ENCODE measurements around the gene TTLL11. TPM values are rescaled to one million over a fixed set of nuclear protein-coding genes. Genes with fewer than 3 reads are reported as not detected.

The TTLL11 gene
- total RNA-seq, 1 experiment from 2014 or later, result 8.8 TPM

DNA sequence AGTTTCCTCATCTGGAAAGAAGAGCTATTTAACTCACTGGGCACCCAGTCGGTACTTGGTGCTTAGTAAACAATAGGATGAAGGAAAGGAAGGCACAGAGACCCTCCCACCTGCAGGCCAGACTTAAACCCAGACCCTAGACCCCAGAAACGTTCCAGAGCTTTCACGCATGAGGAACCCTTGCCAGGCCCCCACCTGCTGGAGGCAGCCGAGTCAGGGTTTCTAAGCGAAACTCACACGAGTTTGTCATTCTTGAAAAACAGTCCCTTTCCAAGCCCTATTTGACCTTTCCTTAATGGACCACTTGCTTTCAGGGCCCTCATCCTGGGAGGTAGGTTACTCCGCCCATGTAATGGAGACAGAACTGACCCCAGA, 35.8 kb upstream of the TTLL11 start:
- H3K27ac ChIP-seq, result no peak overlapping the region
- no peaks in the 10 kb centered on the region for H3K9me3 ChIP-seq (replicated peaks)
- no peak for DNase-seq
- H3K27me3 ChIP-seq, result peaks cover 3% of the 10 kb centered on the region; the same call in 1 of the 2 replicates
- no peaks in the 10 kb centered on the region for H3K36me3 ChIP-seq
- H3K4me3 ChIP-seq, result no peak overlapping the region
- H3K4me1 ChIP-seq, result peaks cover 5% of the 10 kb centered on the region; the same call in 1 of the 2 replicates

DNA sequence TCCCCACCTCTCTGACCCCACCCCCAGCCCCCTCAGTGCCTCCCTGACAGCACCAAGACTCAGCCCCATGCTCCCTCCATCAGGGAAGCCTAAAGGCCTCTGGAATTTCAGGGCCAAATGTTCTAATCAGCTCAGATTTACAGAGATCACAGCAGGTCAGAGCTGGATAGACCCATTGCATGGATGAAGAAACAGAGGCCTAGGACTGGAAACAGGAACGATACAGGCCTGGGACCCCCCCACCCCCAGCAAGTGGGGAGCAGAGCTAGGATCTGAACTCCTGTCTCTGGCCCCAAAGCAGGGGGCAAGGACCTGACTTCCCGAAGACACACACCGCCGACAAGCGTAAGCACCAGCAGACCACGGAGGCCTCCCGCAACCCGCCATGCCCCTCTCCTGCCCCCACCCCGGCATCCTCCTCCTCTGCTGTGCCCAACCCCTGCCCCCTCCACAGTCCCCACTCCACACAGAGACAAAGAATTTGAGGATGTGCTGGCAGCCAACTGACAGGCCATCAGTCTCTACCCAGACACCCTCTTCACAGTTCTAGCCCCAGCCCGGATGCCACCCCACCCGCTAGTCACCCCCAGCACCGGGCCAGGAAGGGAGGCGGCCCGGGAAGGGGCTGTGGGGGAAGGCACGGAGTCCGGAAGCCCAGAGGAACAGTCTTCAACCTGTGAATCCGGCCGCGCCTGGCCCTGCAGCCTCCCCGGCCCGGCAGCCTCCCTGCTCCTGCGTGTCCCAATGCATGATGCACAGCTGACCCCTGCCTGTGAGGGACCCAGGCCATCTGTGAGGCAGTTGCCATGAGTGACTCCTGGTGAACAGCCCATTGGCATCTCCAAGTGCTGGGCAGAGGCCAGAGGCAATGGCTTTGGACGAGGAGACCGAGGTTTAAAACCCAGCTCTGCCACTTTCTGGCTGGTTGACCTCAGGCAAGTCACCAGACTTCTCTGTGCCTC, 35.2 kb upstream of the TTLL11 start:
- no peak for DNase-seq
- no peaks in the 10 kb centered on the region for H3K9me3 ChIP-seq (replicated peaks)
- peaks cover 3% of the 10 kb centered on the region; the same call in 1 of the 2 replicates for H3K27me3 ChIP-seq
- H3K4me1 ChIP-seq, result peaks cover 6% of the 10 kb centered on the region; the same call in 1 of the 2 replicates
- H3K36me3 ChIP-seq, result no peaks in the 10 kb centered on the region
- H3K4me3 ChIP-seq, result no peak overlapping the region
- no peak overlapping the region for H3K27ac ChIP-seq

DNA sequence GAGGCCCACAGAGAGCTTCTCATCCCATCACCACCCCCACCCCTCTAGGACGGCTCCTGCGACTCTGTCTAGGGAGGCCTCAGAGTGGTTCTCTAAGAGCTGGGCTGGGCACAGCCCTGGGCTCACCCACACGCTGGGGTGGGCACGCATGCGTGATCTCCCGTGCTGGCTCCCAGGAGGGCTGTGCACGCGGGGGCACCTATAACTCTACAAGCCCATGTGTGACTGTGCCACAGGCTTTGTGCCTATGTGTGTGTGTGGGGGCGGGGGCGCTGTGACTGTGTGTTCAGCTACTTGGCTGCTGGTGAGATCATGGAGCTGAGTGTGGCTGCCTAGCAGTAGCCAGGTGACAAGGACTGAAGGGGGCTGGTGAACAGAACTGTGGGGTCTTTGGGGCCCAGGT, 34.3 kb upstream of the TTLL11 start:
- H3K36me3 ChIP-seq, result no peaks in the 10 kb centered on the region
- H3K9me3 ChIP-seq (replicated peaks), result no peaks in the 10 kb centered on the region
- no peaks in the 10 kb centered on the region for H3K27me3 ChIP-seq
- no peak overlapping the region for H3K27ac ChIP-seq
- H3K4me1 ChIP-seq, result peaks cover 6% of the 10 kb centered on the region; the same call in 1 of the 2 replicates
- H3K4me3 ChIP-seq, result no peak overlapping the region
- no peak for DNase-seq

DNA sequence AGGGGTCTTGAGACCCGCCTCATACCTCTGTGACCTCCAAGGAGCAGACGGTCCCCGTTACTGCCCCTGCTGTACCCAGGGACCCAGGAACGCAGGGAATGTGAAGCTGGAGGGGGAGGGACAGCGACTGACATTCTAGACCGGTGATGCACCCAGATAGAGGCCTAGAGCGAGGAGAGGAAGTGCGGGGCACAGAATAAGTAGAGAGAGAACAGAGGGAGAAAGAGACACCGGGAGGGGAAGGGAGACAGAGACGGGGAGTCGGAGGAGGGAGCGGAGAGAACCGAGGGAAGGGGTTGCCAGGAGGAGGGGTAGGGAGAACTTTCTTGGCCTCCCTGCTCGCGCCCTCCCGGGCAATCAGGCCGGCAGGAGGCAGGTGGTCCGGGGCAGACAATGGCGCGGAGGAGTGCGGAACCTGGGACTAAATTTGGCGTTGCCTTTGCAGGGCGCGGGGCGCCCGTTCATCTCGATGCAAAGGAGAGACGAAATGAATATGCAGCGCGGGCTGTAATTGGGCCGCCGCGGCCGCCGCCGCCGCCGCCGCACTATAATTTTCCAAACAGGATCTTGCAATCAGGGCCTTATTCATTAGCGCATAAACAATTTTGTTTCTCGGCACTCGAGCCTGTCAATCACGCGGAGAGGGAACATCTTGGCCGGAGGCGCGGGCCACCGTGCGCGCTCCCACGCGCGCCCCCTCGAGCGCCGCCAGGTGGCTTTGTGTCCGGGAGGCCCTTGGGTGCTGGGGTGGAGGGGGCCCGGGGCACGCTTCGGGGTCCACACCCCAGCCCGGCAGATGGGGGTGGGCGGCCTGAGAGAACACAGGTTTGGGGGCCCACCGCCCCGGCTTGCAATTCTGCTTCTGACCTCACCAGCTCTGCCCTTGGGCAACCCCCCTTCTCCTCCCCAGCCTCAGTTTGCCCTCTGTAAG, 33.5 kb upstream of the TTLL11 start:
- no peak for DNase-seq
- no peak overlapping the region for H3K27ac ChIP-seq
- H3K27me3 ChIP-seq, result no peaks in the 10 kb centered on the region

DNA sequence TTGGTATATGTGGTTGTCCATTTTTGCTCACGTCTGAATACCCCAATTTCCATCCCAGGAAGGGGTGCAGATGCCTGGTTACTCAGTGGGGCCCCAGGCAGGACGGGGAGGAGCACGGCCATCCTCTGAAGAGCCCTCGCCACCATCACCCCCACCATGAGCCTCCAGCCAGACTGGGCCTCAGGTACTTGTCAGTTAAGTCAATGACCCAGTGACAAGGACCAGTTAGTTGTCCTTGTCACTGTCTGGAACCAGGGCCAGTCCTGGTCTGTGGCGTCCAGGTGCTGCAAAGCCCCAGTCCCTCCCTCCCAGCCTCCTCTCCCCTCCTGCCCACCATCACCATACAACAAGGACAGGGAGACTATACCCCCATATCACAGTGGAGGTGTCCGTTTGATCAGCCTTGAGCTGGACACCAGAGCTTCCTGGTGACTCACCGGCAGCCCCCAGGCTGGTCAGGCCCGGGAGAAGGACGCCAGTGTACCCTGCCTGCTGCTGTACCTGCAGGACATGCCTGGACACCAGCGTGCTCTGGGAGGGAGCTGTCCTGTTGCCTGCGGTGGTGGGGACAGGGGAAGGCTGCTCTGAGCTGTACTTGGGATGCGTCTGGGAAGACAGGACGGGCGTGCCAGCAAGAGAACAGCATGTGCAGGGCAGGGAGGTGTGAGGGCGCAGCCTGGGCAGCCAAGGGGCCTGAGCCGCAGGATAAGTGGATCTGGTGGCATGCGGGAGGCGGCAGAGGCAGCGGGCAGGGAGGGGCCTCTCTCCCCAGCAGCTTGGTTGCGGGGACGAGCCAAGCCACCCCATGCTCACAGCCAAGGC, 32.6 kb upstream of the TTLL11 start:
- Histone ChIP-seq H3K4me1 (peaks cover 6% of the 10 kb centered on the region; the same call in 1 of the 2 replicates), H3K27me3 (no peaks in the 10 kb centered on the region), H3K4me3 (no peak overlapping the region), H3K36me3 (no peaks in the 10 kb centered on the region), H3K27ac (no peak overlapping the region), H3K9me3 (replicated peaks) (no peaks in the 10 kb centered on the region)
- no peak for DNase-seq

More for the DNA sequence above, 33.5 kb upstream of the TTLL11 start:
- peaks cover 6% of the 10 kb centered on the region; the same call in 1 of the 2 replicates for H3K4me1 ChIP-seq
- H3K4me3 ChIP-seq, result no peak overlapping the region
- H3K36me3 ChIP-seq, result no peaks in the 10 kb centered on the region
- no peaks in the 10 kb centered on the region for H3K9me3 ChIP-seq (replicated peaks)

DNA sequence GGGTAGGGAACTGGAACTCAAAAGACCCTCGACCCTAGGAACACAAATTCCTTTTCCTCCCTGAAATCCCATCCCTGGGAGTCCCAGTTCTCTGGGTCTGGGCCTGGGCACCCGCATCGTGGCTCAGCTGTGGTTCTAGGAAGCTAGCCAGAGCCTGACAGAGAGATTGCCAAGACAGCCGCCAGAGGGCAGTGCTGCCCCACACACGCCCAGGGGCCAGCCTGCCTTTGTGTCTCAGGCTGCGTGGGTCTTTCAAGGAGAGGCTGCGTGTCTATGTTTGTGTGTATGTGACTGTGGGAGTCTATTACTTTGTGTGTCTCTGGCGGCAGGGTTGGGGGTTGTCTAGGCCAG, 32.0 kb upstream of the TTLL11 start:
- peak; percentile 75 to 93 for DNase-seq
- peaks cover 6% of the 10 kb centered on the region; the same call in 1 of the 2 replicates for H3K4me1 ChIP-seq

DNA sequence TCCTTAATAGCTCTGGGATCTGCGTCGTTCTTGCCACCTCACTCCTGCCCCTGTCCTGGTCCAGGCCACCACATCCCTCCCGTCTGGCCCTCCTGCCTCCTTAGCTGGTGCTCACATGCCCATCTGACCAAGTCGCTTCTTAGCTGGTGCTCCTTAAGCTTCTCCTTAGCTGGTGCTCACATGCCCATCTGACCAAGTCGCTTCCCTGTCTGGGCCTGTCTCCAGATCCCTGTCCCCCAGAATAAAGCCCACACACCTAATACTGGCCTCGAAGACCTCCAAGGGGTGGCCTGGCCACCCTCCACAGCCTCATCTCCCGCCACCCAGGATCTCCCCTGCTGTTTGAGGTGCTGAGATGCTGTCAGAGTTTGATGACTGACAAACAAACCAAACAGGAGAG, 31.4 kb upstream of the TTLL11 start:
- no peak for DNase-seq
- Histone ChIP-seq H3K4me3 (no peak overlapping the region), H3K4me1 (peaks cover 9% of the 10 kb centered on the region; the same call in 1 of the 2 replicates), H3K36me3 (no peaks in the 10 kb centered on the region), H3K27me3 (no peaks in the 10 kb centered on the region), H3K27ac (no peak overlapping the region), H3K9me3 (replicated peaks) (no peaks in the 10 kb centered on the region)

More for the DNA sequence above, 32.0 kb upstream of the TTLL11 start:
- H3K27ac ChIP-seq, result no peak overlapping the region
- no peak overlapping the region for H3K4me3 ChIP-seq
- no peaks in the 10 kb centered on the region for H3K27me3 ChIP-seq
- H3K9me3 ChIP-seq (replicated peaks), result no peaks in the 10 kb centered on the region
- H3K36me3 ChIP-seq, result no peaks in the 10 kb centered on the region

DNA sequence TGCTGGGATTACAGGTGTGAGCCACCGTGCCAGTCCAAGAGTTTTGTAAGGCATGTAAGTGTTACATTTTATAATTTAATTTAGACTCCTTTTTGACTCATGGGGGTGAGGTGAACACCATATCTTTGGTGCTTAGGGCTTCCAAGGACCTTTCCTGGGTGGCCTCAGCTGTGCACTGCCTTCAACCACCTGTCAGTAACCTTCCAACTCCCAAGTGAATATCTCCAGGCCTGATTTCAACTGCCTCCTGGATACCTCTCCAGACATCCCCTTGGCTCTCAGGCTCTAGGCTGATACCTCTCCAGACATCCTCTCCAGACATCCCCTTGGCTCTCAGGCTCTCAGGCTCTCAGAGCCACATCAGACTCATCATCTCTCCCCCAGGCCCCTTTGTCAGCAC, 30.9 kb upstream of the TTLL11 start:
- Histone ChIP-seq H3K4me1 (peaks cover 9% of the 10 kb centered on the region; the same call in 1 of the 2 replicates), H3K4me3 (no peak overlapping the region), H3K27me3 (no peaks in the 10 kb centered on the region), H3K36me3 (no peaks in the 10 kb centered on the region), H3K27ac (no peak overlapping the region), H3K9me3 (replicated peaks) (no peaks in the 10 kb centered on the region)
- peak; percentile 50 to 77 for DNase-seq

DNA sequence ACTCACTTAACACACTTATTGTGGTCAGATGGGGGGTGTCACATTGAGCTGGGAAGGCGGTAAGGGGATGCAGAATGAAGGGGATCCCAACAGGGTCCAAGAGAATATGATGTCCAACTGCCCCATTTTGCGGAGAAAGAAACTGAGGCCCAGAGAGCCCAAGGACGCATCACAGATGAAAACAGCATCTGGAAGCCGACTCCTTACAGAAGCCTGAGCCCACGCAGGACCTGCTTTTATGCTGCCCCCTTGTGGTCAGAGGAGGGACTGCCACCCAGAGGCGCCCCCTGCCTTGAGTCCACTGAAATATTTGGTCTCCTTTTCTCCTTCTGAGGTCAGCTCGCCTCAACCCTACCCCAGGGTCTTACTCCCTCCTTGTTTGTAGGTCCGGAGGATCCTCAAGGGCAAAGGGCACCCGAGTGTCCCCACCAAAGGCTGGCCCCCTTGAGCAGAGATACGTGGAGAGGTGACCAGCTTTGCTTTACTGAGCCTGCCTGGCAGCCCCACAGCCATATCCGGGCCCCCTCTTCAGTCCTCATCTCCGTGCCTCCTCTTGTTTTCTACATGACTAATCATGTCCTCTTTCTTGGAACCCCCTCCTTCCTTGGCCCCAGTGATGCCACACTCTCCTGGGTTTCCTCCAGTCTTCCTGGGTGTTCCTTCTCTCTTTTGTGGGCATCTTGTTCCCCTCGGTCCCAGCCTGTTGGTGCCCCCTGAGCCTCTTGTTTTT, 30.0 kb upstream of the TTLL11 start:
- no peaks in the 10 kb centered on the region for H3K36me3 ChIP-seq
- no peaks in the 10 kb centered on the region for H3K9me3 ChIP-seq (replicated peaks)
- DNase-seq, result peak; percentile 71 to 91
- no peak overlapping the region for H3K27ac ChIP-seq
- no peaks in the 10 kb centered on the region for H3K27me3 ChIP-seq
- peaks cover 9% of the 10 kb centered on the region; the same call in 1 of the 2 replicates for H3K4me1 ChIP-seq
- H3K4me3 ChIP-seq, result no peak overlapping the region

DNA sequence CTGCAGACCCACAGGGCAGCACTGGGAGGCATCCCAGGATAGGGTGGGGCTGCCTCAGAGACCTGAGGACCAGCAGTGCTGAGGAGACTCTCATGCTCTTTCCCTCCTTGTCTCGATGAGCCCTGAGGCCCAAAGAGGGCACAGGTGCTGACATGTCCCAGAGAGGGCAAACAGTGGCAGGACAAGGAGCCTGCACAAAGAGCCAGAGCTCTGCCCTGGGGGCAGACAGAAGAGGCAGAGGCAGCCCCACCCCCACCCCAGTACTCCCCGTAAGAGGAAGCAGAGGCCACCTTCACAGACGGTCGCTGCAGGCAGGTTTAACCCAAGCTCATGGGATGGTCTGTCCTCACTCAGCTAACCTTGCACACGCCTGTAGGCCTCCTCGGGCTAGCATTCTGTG, 29.4 kb upstream of the TTLL11 start:
- H3K27ac ChIP-seq, result no peak overlapping the region
- H3K27me3 ChIP-seq, result no peaks in the 10 kb centered on the region
- no peaks in the 10 kb centered on the region for H3K9me3 ChIP-seq (replicated peaks)
- DNase-seq, result no peak
- H3K4me1 ChIP-seq, result peaks cover 9% of the 10 kb centered on the region; the same call in 1 of the 2 replicates
- H3K36me3 ChIP-seq, result no peaks in the 10 kb centered on the region
- H3K4me3 ChIP-seq, result no peak overlapping the region

DNA sequence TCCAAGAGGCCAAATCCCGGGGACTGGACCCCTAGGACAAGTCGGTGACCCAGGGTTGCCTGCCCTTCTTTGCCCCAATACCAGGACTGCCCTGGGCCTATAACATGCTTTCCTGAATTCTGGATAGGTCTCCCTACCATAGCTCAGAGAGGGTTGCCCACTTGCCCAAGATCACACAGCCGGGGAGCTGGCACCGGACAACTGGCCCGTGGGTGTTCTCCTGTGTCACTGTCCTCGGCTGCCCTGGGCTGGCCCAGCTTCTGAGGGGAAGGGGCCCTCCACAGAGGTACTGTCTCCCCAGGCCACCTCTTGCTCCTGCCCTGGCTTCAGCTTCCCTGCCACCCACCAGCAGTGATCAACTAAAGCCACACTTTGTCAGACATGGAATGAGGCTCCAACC, 28.8 kb upstream of the TTLL11 start:
- no peaks in the 10 kb centered on the region for H3K27me3 ChIP-seq
- no peak overlapping the region for H3K4me3 ChIP-seq
- H3K36me3 ChIP-seq, result no peaks in the 10 kb centered on the region
- no peak for DNase-seq
- H3K27ac ChIP-seq, result no peak overlapping the region
- no peaks in the 10 kb centered on the region for H3K9me3 ChIP-seq (replicated peaks)
- peaks cover 9% of the 10 kb centered on the region; the same call in 1 of the 2 replicates for H3K4me1 ChIP-seq

DNA sequence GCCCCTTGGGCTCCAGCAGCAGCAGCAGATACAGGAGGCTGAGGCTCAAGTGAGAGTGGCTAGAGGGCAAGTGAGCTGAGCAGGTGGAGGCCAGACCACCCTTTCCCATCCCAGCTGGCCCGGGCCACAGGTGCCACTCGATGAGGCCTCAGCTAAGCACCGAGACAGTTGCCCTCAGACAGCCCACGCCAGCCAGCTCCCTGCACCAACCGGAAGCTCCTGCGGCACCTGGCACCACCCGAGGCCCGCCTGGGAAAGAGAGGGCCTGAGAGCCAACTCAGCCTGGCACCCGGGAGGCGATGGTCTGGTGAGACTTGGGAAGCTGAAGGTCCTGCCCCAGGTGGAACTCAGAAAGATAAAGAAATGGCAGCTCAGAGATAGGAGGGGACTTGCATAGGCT, 28.3 kb upstream of the TTLL11 start:
- no peaks in the 10 kb centered on the region for H3K9me3 ChIP-seq (replicated peaks)
- H3K36me3 ChIP-seq, result no peaks in the 10 kb centered on the region
- H3K27ac ChIP-seq, result no peak overlapping the region
- no peak overlapping the region for H3K4me3 ChIP-seq
- H3K27me3 ChIP-seq, result no peaks in the 10 kb centered on the region
- DNase-seq, result no peak
- H3K4me1 ChIP-seq, result peaks cover 9% of the 10 kb centered on the region; the same call in 1 of the 2 replicates

DNA sequence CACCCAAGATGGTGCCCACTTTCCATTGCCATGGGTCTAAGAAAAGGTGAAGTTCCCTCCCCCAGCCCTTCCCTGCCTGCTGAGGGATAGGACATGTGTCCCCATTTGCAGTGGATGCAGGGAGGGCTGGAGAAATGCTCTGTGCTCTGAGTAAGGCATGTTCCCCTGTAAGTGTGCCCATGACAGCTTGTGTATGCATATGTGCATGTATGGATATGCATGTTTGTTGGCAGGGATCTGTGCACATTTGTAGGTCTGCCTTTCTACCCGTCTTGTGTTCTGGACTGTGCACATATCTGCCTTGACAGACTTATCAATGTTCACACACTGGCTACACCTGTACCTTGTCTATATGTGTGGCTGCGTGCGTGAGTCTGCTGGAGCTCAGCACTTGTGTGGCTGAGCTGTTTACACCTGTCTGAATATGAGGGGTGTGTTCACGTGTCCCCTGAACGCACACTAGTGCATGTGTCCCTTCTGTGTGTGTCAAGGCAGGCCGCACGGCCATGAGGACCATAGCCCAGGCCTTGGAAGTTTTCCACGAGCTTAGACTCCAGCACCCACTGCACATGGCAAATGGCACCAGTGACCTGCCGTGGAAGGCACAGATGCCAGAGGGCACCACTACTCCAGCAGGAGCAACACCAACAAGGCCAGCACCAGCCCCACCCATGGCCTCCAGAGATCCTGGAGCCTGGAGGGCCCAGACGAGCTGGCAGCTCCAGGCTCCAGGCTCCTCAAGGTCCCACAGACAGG, 27.4 kb upstream of the TTLL11 start:
- H3K9me3 ChIP-seq (replicated peaks), result no peaks in the 10 kb centered on the region
- no peak overlapping the region for H3K27ac ChIP-seq
- H3K36me3 ChIP-seq, result no peaks in the 10 kb centered on the region
- no peaks in the 10 kb centered on the region for H3K27me3 ChIP-seq
- no peak for DNase-seq
- H3K4me3 ChIP-seq, result no peak overlapping the region
- H3K4me1 ChIP-seq, result peaks cover 9% of the 10 kb centered on the region; the same call in 1 of the 2 replicates

Data from SJCRH30 (cell line).